NCI-H510A (cell line): ENCODE data around the gene FSIP1.
"Not testable (repeated sequence)": the region's sequence is repeated elsewhere in the genome, so short reads cannot be mapped to it uniquely, and the experiment has no call there.

Source experiments
- DNase-seq: peaks from one replicate; lab custom pipeline; 2025; lab: John Stamatoyannopoulos, UW

The FSIP1 gene

DNA sequence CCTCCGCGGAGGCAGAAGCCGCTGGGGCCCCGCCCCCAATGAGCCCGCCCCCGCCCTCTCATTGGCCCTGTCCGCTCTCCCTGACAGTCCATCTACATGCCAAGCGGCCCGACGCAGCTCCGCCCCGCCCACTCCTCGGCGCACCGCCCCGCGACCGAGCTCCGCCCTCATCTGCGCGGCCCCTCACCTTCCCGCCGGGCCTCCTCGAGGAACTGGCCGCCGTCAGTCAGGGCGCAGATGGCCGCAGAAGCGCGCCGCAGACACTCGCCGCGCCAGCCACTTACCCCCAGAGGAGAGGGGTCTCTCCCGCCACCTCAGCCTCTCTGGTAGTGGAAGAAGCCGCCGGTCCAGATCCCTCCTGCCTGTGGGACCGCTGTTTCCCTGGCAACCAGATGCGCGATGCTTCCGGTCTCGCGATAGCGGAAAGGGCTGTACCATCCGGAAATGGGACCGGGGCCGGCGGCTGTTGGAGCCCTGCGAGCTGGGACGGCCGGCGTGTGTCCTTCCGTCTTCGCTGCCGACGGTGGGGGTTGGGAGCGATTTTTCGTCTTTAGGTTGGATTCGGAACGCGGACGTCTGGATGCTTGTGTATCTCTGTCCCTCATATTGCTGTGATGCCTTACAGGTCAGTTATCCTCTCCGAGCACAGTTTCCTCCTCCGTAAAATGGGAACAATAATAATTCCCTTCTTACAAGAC lies at the start of gene FSIP1:
FSIP1 (minus strand) TSS at position 401 of the 698 bp plus-strand sequence. CDS start 6,317 bp downstream, outside the sequence.
- peak; percentile 81 for DNase-seq

GRCh38 chr15:39830166-39830565 lies 47.5 kb upstream of the FSIP1 start:
- DNase-seq, result peak; percentile 8

GRCh38 chr15:39828374-39828931 lies 45.8 kb upstream of the FSIP1 start:
- DNase-seq, result peak; percentile 32

GRCh38 chr15:39826975-39827374 lies 44.3 kb upstream of the FSIP1 start:
- no peak for DNase-seq

GRCh38 chr15:39823634-39824033 lies 41.0 kb upstream of the FSIP1 start:
- DNase-seq, result no peak

GRCh38 chr15:39820050-39820602 lies 37.5 kb upstream of the FSIP1 start:
- DNase-seq, result no peak

DNA sequence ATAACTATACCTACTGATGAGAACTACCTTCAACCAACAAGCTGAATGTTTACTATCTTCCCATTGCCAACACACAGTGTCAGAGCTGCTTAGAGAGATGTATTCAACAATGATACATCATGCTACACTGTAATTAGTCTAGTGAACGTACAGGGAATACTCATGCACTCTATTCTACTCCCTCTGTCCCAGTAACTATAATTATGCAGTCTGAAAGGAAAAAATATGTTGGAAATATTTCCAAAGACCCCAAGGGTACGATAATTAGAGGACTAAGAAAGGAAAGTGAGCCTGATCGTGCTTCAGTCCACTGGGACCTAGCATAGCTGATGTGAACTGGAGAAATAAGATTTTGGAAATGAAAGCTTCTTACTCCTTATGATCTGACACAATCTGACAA lies 36.9 kb upstream of the FSIP1 start:
- DNase-seq, result no peak

- DNase-seq, result no peak
Observed at GRCh38 chr15:39817892-39818291, 35.3 kb upstream of the FSIP1 start.

DNA sequence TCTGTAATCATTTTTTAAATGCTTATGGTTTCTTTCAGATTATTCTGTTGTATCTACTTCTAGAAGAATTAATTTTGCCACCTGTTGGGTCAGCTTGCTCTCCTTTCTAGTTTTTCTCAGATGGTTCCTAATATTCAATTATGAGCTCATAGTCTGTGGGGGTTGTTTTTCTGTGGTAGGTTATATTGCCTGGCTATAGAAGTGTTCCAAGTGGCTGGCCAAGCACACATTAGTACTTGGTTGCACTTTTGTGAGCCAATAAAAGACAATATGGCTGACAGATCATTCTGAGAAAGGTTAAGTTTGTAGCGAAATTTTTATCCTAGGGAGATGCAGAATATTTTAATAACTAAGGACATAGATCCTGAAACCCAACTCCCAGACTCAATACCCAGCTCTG lies 31.8 kb upstream of the FSIP1 start:
- no peak for DNase-seq

- DNase-seq, result not testable (repeated sequence)
Observed at GRCh38 chr15:39812651-39813050, 30.0 kb upstream of the FSIP1 start.

DNA sequence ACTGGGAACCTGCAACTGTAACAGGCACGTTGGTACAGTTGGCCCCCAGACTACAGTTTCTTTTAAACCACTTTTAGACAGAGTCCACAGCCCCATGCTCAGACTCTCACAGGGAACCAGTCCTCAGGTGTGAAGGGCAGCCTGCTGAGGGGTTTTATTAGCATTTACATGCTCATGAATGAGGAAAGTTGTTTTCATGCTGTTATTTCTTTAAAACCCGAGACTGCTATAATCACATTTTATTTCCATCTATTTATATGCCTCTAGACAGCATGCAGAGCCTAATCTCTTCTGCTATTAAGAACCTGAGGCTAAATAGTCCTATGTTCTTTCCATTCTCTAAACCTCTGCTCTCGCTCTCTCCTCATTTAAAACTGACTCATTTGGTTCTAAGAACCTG lies 26.3 kb upstream of the FSIP1 start:
- DNase-seq, result no peak

GRCh38 chr15:39807791-39808190 lies 25.1 kb upstream of the FSIP1 start:
- DNase-seq, result no peak

DNA sequence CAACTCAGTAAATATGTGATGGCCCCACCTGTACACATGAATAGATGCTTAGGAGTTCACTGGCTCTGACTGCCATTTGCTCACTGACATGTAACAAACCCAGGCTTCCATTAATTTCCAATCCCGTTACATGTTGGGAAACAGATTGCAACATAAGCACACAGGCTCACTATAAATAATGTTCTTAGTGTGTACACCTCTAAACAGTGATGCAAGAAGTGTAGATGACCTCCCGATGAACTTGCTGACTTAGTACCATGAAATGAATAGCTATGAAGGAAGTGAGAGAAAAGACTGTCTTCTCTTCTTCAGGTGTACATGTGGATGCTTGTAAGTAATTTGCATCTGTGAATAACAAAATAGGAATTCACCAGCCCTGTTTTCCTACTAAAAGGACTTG lies 21.4 kb upstream of the FSIP1 start:
- DNase-seq, result no peak

DNA sequence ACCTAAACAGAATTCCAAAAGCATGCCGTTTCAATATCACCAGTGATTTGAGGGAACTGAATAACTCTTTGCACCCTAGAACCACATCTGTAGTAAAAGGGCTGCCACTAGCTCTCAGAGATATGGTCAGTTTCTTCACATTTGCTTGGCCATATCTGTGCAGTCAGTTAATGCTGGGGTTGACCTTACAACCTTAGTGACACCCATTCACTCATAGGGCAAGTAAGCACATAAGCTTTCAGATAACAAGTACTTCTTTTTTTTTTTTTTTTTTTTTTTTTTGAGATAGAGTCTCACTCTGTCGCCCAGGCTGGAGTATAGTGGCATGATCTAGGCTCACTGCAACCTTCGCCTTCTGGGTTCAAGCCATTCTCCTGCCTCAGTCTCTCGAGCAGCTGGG lies 20.4 kb upstream of the FSIP1 start:
- no peak for DNase-seq

- DNase-seq, result peak; percentile 2
Observed at GRCh38 chr15:39801641-39802309, 19.1 kb upstream of the FSIP1 start.

DNA sequence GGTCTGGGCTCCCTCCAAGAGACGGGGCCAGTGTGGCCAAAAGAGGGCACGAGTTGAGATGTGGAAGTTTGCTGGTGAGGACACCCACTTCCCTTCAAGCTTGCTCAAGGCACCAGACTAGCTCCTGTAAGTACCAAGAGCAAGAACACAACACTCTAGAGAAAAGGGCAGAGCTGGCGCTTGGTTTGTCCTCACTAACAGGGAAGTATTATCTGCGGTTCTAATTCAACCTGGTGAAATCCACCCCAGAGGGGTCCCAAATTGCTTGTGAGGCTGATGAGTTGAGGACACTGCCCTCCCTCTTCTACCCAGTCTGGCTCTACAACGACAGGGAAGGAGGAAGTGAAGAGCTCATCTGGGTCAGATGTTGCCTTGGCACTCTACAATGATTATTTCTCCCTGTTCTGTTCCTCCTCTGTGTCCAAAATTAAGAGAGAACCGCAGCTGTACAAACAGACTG lies 16.9 kb upstream of the FSIP1 start:
- DNase-seq, result no peak

DNA sequence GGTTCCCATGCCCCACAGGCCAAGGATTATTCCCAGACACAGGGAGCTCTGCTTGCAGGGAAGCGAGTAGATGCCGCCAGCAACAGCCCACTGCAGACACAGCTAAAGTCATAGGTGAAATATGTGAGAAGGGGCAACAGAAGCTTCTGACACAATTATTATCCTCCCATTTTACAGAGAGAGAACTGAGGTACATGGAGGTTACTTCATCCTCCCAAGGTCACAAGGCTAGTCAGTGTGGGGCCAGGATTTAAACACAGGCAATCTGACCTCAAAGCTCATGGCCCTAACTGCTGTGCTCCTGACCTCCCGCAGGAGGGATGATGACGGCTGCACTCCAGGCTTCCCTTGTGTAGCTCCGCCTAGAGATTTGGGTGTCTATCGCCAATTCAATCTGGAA lies 15.7 kb upstream of the FSIP1 start:
- no peak for DNase-seq

GRCh38 chr15:39797407-39797806 lies 14.8 kb upstream of the FSIP1 start:
- DNase-seq, result no peak

DNA sequence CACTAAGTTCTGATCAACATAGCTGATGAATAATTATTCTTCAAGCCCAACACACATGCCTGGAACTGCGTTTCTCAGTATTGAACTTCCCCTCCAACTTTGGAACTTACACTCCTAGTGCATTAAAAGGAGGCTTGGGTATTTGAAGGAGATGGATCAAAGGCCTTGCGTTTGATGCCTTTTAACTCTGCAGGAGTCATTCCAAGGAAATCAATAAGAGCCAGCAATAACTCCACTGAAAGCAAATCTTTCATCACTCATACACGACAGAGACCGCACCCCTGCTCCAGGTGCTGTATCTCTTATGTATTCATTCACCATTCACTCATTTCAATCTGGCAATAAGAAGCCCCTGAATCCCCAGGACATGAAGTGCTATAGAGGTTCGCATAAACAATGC lies 14.0 kb upstream of the FSIP1 start:
- DNase-seq, result no peak

GRCh38 chr15:39795486-39795885 lies 12.8 kb upstream of the FSIP1 start:
- no peak for DNase-seq

DNA sequence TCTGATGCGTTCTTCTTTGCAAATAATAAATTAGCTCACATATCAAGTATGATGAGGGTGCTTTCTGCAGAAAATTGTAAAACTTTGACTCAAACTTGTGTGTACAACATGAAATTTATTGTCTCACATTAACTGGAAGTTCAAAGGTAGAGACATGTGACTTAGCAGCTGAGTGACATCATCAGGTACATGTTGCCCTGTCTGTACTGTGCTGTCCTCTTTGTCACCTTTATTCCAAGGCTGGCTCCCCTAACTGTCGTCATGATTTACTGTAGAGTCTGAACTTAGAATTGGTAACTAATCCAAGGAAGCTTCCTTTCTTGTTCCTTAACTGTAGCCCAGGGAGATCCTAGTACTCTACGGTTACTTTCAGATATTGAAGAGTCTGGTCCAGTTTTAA lies 12.3 kb upstream of the FSIP1 start:
- no peak for DNase-seq

DNA sequence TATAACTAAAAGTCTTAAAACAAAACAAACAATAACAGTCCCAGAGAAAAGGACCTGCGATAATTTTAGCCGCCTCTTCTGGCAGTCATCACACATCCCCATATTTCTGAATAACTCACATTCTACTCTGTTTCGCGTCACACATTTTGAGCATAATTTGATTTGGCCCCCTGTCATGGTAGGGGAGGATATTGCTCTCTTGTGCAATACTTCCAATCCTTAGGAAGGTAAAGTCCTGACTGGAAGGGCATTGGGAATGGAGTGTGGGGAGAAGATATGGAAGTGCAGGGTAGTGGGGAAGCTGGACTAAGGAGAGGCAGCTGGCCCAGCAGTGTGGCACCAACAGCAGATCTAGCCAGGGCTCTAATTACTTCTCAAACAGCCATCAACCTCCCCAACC lies 11.3 kb upstream of the FSIP1 start:
- DNase-seq, result no peak

DNA sequence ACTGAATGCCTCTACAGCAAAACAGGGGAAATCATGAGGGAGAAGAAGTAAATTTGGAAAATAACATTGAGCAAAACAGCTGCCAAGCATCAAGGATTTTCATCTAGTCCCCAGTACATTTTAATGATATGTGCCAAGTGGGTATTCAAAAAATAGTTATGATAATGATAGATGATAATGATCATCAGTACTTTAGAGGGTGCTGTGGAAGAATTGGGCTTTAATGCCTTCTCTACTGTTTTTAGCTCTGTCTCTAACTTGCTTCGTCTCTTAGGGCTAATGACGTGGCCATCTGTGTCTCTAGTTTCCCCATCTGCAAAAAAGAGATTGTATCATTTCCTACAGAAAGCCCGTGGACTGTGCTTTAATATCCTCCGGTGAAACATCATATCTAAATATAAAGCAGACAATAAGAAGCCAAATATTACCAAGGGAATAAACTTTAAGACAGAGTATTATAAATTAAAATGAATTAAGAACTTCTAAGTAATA lies 10.2 kb upstream of the FSIP1 start:
- no peak for DNase-seq
